ENCODE measurements around the gene WAPL. TPM values are rescaled to one million over a fixed set of nuclear protein-coding genes. Genes with fewer than 3 reads are reported as not detected.
A peak's percentile ranks its signal among the peaks of the same experiment; 100 is the strongest.

The WAPL gene
- total RNA-seq, 1 donor from 2014 or later = 79.4 TPM

DNA sequence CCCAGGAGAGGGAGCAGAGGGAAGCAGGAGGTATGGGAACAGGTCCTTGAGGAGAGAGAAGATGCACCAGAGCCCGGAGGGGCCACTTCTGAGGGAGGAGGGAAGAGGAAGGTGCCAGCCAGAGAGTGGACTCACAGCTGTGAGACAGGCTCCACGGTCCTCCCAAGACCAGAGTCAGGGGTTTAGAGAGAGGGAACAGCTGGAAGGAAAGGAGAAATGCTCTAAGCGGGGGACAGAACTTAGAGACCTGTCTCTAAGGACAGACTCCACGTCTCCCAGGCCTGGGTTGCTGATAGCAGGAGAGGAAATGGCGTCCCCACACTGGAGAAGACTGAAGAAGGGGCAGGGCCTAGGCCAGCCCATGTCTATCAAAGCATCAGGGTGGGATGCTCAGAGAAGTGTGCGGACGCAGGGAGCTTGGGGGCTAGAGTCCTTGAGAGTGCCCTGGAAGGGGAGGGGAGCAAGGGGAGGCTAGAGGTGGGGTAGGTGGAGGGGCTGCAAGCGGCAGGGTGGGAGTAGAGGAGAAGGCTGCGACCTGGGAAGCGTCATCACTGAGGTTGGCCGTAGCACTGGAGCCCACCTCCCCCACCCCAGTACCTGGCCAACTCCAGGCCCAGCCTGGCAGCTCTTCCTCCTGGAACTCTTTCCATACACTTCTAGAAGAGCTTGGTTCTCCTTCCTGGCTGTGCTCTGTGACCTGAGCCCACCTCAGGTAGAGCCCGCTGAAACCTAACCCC lies 129.4 kb downstream of the WAPL start:
- peaks cover 28% of the 10 kb centered on the region for H3K4me1 Mint-ChIP-seq
- H3K36me3 ChIP-seq = no peaks in the 10 kb centered on the region
- H4K20me1 ChIP-seq (ENCODE audit: low read depth) = no peaks in the 10 kb centered on the region
- no peak overlapping the region for H2AFZ ChIP-seq (replicated peaks)
- DNase-seq (ENCODE audit: low spot score) = no peak
- peaks cover 9% of the 10 kb centered on the region for H3F3A ChIP-seq (ENCODE audit: low read depth)
- H3K36me3 Mint-ChIP-seq = no peaks in the 10 kb centered on the region
- peaks cover 67% of the 10 kb centered on the region for H3K27me3 ChIP-seq
- H3K9me3 Mint-ChIP-seq = peaks cover 4% of the 10 kb centered on the region
- no peak overlapping the region for H3K4me3 ChIP-seq
- H3K79me2 ChIP-seq (ENCODE audit: low read depth) = no peaks in the 10 kb centered on the region
- no peak overlapping the region for H3K27ac ChIP-seq
- H3K27ac Mint-ChIP-seq = no peak overlapping the region
- H3K4me2 ChIP-seq = no peak overlapping the region
- TF ChIP-seq EZH2phosphoT487 (IDR thresholded peaks at IDR 0.05) (no peak), EZH2 (IDR thresholded peaks at IDR 0.05) (no peak)
- TF ChIP-seq, protein P1, sequence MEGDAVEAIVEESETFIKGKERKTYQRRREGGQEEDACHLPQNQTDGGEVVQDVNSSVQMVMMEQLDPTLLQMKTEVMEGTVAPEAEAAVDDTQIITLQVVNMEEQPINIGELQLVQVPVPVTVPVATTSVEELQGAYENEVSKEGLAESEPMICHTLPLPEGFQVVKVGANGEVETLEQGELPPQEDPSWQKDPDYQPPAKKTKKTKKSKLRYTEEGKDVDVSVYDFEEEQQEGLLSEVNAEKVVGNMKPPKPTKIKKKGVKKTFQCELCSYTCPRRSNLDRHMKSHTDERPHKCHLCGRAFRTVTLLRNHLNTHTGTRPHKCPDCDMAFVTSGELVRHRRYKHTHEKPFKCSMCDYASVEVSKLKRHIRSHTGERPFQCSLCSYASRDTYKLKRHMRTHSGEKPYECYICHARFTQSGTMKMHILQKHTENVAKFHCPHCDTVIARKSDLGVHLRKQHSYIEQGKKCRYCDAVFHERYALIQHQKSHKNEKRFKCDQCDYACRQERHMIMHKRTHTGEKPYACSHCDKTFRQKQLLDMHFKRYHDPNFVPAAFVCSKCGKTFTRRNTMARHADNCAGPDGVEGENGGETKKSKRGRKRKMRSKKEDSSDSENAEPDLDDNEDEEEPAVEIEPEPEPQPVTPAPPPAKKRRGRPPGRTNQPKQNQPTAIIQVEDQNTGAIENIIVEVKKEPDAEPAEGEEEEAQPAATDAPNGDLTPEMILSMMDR (IDR thresholded peaks at IDR 0.05) = no peak
- no peak overlapping the region for H3K4me3 Mint-ChIP-seq
- peaks cover 17% of the 10 kb centered on the region for H3K27me3 Mint-ChIP-seq (ENCODE audit: insufficient read depth, low read depth)
- H3K9ac ChIP-seq = no peak overlapping the region
- H3K4me1 ChIP-seq = peaks cover 16% of the 10 kb centered on the region
- H3K9me3 ChIP-seq (ENCODE audit: low read depth) = no peaks in the 10 kb centered on the region

DNA sequence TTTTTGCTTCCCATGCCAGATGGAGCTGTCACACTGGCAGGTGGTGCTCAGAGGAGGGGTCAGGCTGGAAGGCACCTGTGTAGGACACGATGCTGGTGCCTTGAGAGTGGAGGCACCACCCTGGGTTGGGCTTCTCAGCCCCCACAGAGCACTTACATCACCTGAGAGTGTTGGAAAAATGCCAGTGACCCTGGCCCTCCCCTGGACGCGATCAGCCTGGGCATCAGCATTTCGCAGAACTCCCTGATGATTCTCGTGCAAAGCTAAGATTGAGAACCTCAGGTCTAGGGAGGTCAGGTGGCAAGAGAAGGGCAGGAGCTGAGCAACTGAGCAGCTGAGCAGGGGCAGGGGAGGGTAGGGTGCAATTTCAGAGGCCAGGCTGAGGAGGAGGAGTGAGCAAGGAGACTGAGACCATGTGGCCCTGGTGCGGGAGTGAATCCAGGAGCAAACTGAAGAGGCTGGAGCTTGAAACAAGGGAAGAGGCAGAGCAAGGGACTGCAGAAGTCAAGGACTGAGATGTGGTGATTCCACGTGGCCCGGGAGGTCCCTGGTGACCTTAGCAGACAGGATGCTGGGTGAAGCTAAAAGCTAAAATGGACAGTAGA lies 130.3 kb downstream of the WAPL start:
- Mint-ChIP-seq H3K27ac (no peak overlapping the region), H3K4me1 (peaks cover 28% of the 10 kb centered on the region), H3K27me3 (ENCODE audit: insufficient read depth, low read depth) (peaks cover 17% of the 10 kb centered on the region), H3K9me3 (peaks cover 4% of the 10 kb centered on the region), H3K4me3 (no peak overlapping the region), H3K36me3 (no peaks in the 10 kb centered on the region)
- peaks cover 10% of the 10 kb centered on the region for H3F3A ChIP-seq (ENCODE audit: low read depth)
- H3K4me2 ChIP-seq = no peak overlapping the region
- H2AFZ ChIP-seq (replicated peaks) = no peak overlapping the region
- no peak overlapping the region for H3K9ac ChIP-seq
- H3K27me3 ChIP-seq = peaks cover 59% of the 10 kb centered on the region
- H3K4me1 ChIP-seq = peaks cover 16% of the 10 kb centered on the region
- H3K9me3 ChIP-seq (ENCODE audit: low read depth) = no peaks in the 10 kb centered on the region
- no peaks in the 10 kb centered on the region for H4K20me1 ChIP-seq (ENCODE audit: low read depth)
- H3K27ac ChIP-seq = no peak overlapping the region
- H3K79me2 ChIP-seq (ENCODE audit: low read depth) = no peaks in the 10 kb centered on the region
- DNase-seq (ENCODE audit: low spot score) = no peak
- no peaks in the 10 kb centered on the region for H3K36me3 ChIP-seq
- TF ChIP-seq EZH2phosphoT487 (IDR thresholded peaks at IDR 0.05) = no peak
- TF ChIP-seq, protein P1 (IDR thresholded peaks at IDR 0.05) = no peak
- no peak for TF ChIP-seq EZH2 (IDR thresholded peaks at IDR 0.05)
- H3K4me3 ChIP-seq = no peak overlapping the region

DNA sequence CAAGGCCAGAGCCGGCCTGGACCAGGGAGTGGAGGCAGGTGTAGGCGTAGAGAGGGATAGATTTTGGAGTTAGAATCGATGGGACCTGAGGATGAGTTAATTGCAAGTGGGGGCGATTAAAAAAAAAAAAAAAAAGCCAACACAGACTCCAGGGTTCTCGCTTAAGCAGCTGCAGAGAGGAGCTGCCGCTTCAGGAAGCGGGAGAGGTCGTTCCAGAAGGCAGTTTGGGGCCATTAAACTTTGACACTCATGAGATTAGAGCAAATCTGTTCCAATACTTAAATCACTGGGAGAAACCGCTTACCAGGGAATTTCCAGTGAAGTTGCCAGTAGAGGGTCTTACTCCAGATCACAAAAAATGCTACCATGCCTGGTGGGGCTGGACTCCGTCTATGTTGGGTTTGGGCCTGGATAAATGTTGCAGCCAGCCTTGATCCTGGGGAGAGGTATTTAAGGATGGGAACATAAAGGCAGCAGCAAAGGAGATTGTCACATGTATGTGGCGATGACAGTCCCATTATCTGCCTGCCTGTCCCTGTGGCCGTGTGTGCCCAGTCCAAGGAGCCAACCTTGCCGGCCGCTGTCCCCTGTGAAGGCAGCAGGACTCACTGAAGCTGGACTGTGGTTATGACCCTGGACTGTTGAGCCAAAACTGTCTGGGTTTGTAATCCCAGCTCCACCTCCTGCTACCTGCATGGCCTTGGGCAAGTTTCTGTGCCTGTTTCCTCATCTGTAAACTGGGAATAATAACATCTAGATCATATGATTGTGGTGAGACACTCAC lies 131.1 kb downstream of the WAPL start:
- peaks cover 4% of the 10 kb centered on the region for H3K9me3 Mint-ChIP-seq
- H3K4me3 Mint-ChIP-seq = peak overlapping the region; percentile 54
- Histone ChIP-seq H3K27ac (no peak overlapping the region), H2AFZ (replicated peaks) (no peak overlapping the region), H3K36me3 (no peaks in the 10 kb centered on the region), H3K9ac (no peak overlapping the region), H3K4me3 (no peak overlapping the region), H3K27me3 (peaks cover 54% of the 10 kb centered on the region), H3K4me1 (peaks cover 16% of the 10 kb centered on the region), H4K20me1 (ENCODE audit: low read depth) (no peaks in the 10 kb centered on the region), H3K9me3 (ENCODE audit: low read depth) (no peaks in the 10 kb centered on the region), H3F3A (ENCODE audit: low read depth) (peaks cover 10% of the 10 kb centered on the region), H3K79me2 (ENCODE audit: low read depth) (no peaks in the 10 kb centered on the region), H3K4me2 (peak overlapping the region; percentile 86)
- H3K27ac Mint-ChIP-seq = no peak overlapping the region
- peaks cover 17% of the 10 kb centered on the region for H3K27me3 Mint-ChIP-seq (ENCODE audit: insufficient read depth, low read depth)
- TF ChIP-seq, protein P1 (IDR thresholded peaks at IDR 0.05) = no peak
- TF ChIP-seq EZH2phosphoT487 (IDR thresholded peaks at IDR 0.05) (no peak), EZH2 (IDR thresholded peaks at IDR 0.05) (no peak)
- no peak for DNase-seq (ENCODE audit: low spot score)
- peaks cover 28% of the 10 kb centered on the region for H3K4me1 Mint-ChIP-seq
- no peaks in the 10 kb centered on the region for H3K36me3 Mint-ChIP-seq
